Measurements from ENCODE around the gene GCNT4.

Gene GCNT4

DNA sequence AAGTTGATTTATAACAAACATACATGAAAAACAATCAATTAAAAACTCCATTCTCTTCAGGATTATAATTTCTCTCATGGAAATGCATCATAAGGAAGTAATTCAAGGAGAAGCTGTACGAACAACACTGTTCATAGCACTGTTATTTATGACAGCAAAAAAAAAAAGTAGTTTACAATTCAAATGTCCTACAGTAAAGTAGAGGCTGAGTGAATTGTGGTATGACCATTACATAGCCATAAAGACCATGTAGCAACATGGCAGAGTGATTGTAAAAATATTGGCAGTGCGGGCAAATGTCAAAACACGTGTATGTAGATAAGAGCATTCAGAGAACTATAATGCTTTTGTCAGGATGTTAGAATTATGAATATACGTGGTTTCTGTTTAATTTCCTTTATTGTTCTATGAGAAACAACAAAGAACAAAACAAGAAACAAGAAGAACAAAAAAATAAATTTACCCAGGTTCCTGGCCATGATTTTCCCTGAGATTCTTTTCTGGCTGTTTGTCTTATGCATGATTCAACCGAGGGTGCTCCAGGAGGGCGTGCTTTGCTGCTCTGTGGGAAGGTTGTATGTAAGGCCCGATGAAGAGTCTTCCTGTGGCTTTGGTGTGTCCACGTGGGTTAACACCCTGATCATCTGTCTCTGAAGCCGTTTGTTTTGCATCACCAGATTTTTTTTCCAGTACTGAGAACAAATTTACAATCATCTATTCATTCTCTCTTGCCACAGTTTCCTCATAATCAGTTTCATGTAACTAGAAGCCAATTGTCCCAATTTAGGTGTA, 28.8 kb downstream of the GCNT4 start:
- peak overlapping the region; percentile 54 for H3K4me3 Mint-ChIP-seq
- peaks cover 4% of the 10 kb centered on the region for H3K36me3 Mint-ChIP-seq (ENCODE audit: insufficient read depth)
- peak overlapping the region; percentile 47 for H3K27ac Mint-ChIP-seq (ENCODE audit: low read depth)
- peak in 1 of 2 donors; percentile 42 for DNase-seq (ENCODE audit: low spot score in 2 of 2)
- ATAC-seq (replicated peaks; ENCODE audit: extremely low read depth, poor library complexity, severe bottlenecking) = peak; percentile 99
- no peaks in the 10 kb centered on the region for H3K9me3 Mint-ChIP-seq
- no peaks in the 10 kb centered on the region for H3K27me3 Mint-ChIP-seq
- H3K4me1 Mint-ChIP-seq = peaks cover 55% of the 10 kb centered on the region

DNA sequence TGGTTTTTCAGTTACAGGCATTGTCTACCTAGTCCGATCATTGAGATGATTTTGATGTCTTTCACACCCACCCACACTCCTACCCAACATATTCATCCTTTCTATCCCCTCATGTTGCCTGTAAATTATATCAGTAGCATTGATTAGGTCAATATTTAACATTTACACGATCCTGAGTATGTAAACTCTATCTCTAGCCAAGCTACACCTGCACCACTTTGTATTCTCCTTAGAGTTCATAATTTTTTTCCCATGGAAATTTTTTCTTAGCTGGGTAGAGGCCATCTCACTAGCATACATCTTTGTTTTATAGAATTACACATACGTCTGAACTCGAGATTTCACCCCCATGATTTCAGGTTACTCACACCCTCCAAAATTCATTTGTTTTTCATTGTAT, 30.6 kb downstream of the GCNT4 start:
- H3K4me3 Mint-ChIP-seq = no peak overlapping the region
- peaks cover 57% of the 10 kb centered on the region for H3K4me1 Mint-ChIP-seq
- ATAC-seq (replicated peaks; ENCODE audit: extremely low read depth, poor library complexity, severe bottlenecking) (no peak), DNase-seq (ENCODE audit: low spot score in 2 of 2) (no peak)
- H3K27me3 Mint-ChIP-seq = no peaks in the 10 kb centered on the region
- H3K36me3 Mint-ChIP-seq (ENCODE audit: insufficient read depth) = peaks cover 4% of the 10 kb centered on the region
- no peak overlapping the region for H3K27ac Mint-ChIP-seq (ENCODE audit: low read depth)
- no peaks in the 10 kb centered on the region for H3K9me3 Mint-ChIP-seq

DNA sequence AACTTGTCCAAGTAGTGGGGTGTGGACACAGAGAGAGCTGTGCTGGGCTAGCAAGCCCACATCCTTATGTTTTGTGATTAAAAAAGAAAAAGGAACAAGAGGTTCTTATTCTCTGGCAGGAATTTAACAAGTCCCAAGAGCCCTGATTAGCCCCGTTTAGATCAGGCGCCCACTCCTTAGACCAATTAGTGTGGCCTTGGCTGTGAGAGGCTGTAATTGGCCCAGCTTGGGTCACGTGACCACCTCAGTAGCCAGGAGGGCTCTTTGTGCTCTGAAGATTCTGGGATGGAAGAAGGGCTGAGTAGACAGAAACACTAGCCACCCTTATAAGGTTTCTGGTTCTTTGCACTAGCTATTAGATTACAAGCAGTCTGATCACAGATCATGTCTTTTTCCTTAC, 31.1 kb downstream of the GCNT4 start:
- H3K4me1 Mint-ChIP-seq = peaks cover 53% of the 10 kb centered on the region
- no peak overlapping the region for H3K27ac Mint-ChIP-seq (ENCODE audit: low read depth)
- no peaks in the 10 kb centered on the region for H3K9me3 Mint-ChIP-seq
- DNase-seq (ENCODE audit: low spot score in 2 of 2) = no peak
- no peaks in the 10 kb centered on the region for H3K27me3 Mint-ChIP-seq
- peaks cover 4% of the 10 kb centered on the region for H3K36me3 Mint-ChIP-seq (ENCODE audit: insufficient read depth)
- ATAC-seq (replicated peaks; ENCODE audit: extremely low read depth, poor library complexity, severe bottlenecking) = no peak
- H3K4me3 Mint-ChIP-seq = no peak overlapping the region

DNA sequence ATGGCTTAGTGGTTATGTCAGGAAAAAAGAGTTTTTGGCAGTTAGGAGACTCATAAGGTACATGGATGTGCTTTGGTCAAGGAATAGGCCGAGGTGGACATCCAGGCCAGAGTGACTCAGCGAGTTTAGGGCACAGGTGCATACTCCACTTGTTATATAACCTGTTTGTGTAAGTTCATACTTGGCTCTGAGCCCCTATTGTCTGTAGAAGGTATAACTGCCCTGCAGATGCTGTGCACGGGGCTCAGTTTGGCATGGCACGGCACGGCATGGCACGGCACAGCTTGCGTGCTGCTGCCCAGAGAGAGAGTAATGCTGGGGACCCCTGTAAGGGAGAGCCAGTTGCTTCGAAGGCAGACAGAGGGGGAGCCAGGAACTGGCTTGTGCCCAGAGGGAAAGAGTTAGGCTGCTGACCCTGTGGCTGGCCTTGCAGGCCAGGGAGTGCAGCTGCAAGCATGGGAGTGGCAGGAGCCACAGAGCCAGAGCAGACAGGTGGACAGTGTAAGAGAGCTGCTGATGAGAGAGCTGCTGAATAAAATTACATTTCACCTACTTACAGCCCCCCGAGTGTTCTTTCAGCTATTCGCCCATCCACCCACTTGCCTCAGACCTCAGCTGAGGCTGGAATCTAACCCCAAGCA, 32.2 kb downstream of the GCNT4 start:
- Mint-ChIP-seq H3K36me3 (ENCODE audit: insufficient read depth) (peaks cover 4% of the 10 kb centered on the region), H3K4me3 (no peak overlapping the region), H3K27ac (ENCODE audit: low read depth) (no peak overlapping the region), H3K9me3 (no peaks in the 10 kb centered on the region), H3K4me1 (peaks cover 61% of the 10 kb centered on the region), H3K27me3 (no peaks in the 10 kb centered on the region)
- DNase-seq (ENCODE audit: low spot score in 2 of 2) (no peak), ATAC-seq (replicated peaks; ENCODE audit: extremely low read depth, poor library complexity, severe bottlenecking) (no peak)

DNA sequence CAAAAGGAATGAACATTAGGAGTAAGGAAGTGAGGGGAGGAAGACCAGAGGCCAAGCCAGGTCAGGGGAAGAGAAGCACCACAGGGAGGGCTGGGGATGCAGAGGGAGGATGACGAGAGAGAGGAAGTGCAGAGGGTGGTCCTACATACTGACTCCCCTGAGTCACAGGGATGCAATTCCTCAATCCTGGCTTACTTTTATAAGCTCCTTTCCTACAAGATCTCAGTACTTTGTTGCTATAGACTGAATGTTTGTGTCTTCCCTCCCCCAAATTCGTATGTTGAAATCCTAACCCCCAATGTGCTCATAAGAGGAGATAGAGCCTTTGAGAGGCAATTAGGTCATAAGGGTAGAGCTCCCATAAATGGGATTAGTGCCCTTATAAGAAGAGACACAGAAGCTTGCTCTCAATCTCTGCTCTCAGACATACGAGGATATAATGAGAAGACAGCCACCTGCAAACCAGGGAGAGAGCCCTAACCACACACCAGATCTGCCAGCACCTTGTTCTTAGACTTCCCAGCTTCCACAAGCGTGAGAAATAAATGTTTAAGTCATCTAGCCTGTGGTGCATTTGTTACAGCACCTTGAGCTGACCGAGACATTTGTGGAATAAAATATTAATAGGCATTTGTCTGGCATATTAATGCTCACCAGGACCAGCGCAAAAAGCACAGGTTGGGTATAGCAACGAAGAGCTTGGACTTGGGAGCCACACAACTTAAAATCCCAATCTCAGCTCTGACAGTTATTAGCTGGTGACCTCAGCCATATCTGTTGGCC, 33.4 kb downstream of the GCNT4 start:
- H3K9me3 Mint-ChIP-seq = no peaks in the 10 kb centered on the region
- H3K27me3 Mint-ChIP-seq = no peaks in the 10 kb centered on the region
- DNase-seq (ENCODE audit: low spot score in 2 of 2) (no peak), ATAC-seq (replicated peaks; ENCODE audit: extremely low read depth, poor library complexity, severe bottlenecking) (no peak)
- H3K4me3 Mint-ChIP-seq = no peak overlapping the region
- peaks cover 66% of the 10 kb centered on the region for H3K4me1 Mint-ChIP-seq
- peaks cover 3% of the 10 kb centered on the region for H3K36me3 Mint-ChIP-seq (ENCODE audit: insufficient read depth)
- H3K27ac Mint-ChIP-seq (ENCODE audit: low read depth) = no peak overlapping the region

DNA sequence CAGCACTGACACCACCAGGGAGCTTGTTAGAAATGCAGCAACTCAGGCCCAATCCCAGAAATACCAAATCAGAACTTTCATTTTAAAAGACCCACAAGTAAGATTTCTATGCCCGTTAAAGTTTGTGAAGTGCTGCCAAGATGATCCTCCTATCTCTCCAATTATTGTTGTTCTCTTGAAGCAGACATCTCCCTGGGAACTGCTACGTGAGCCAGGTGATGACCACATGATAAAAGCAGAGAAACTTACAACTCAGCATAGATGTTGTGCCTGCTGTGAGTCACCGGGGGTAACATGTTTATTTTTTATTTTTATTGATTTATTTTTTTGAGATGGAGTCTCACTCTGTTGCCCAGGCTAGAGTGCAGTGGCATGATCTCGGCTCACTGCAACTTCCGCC, 34.4 kb downstream of the GCNT4 start:
- Mint-ChIP-seq H3K4me1 (peaks cover 56% of the 10 kb centered on the region), H3K36me3 (ENCODE audit: insufficient read depth) (no peaks in the 10 kb centered on the region), H3K4me3 (no peak overlapping the region), H3K27ac (ENCODE audit: low read depth) (no peak overlapping the region), H3K9me3 (no peaks in the 10 kb centered on the region), H3K27me3 (no peaks in the 10 kb centered on the region)
- no peak for DNase-seq (ENCODE audit: low spot score in 2 of 2)
- ATAC-seq (replicated peaks; ENCODE audit: extremely low read depth, poor library complexity, severe bottlenecking) = no peak

DNA sequence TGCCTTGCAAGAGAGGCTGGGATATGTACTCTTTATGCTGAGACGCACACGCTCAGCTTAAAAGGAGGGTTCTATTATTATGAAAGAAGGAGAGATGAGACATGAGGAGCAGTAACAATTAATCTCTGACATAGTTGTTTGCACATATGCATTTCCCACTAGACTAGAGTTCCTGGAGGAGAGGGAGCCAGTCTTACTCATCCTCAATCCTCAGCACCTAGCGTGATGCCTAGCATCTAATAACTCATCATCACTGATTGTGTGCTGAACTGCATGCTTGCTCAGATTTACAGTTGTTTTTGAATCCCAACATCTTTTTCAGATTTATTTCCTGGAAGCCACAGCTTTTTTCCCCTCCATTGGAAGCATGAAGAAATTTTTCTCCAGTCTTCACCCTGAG, 35.5 kb downstream of the GCNT4 start:
- H3K27ac Mint-ChIP-seq (ENCODE audit: low read depth) = no peak overlapping the region
- no peaks in the 10 kb centered on the region for H3K9me3 Mint-ChIP-seq
- no peak for DNase-seq (ENCODE audit: low spot score in 2 of 2)
- no peak overlapping the region for H3K4me3 Mint-ChIP-seq
- ATAC-seq (replicated peaks; ENCODE audit: extremely low read depth, poor library complexity, severe bottlenecking) = no peak
- peaks cover 50% of the 10 kb centered on the region for H3K4me1 Mint-ChIP-seq
- no peaks in the 10 kb centered on the region for H3K36me3 Mint-ChIP-seq (ENCODE audit: insufficient read depth)
- no peaks in the 10 kb centered on the region for H3K27me3 Mint-ChIP-seq

DNA sequence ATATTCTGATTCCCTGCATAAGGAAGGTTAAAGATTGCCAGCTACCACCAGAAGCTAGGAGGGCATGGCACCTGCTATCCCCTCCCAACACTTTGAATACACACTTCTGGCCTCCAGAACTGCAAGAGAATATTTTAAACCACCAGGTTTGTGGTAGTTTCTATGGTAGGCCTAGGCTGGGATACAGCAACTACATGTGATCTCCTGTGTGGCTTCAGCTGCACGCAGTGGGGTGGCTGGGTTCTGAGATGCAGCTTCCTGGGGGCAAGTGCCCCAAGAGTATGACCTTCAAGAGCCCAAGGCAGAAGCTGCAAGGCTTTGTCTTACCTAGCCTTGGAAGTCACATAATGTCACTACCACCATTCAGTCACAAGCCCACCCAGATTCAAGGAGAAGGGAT, 39.6 kb downstream of the GCNT4 start:
- no peaks in the 10 kb centered on the region for H3K36me3 Mint-ChIP-seq (ENCODE audit: insufficient read depth)
- DNase-seq (ENCODE audit: low spot score in 2 of 2) (no peak), ATAC-seq (replicated peaks; ENCODE audit: extremely low read depth, poor library complexity, severe bottlenecking) (no peak)
- H3K4me1 Mint-ChIP-seq = peaks cover 32% of the 10 kb centered on the region
- no peak overlapping the region for H3K4me3 Mint-ChIP-seq
- no peak overlapping the region for H3K27ac Mint-ChIP-seq (ENCODE audit: low read depth)
- no peaks in the 10 kb centered on the region for H3K27me3 Mint-ChIP-seq
- no peaks in the 10 kb centered on the region for H3K9me3 Mint-ChIP-seq

DNA sequence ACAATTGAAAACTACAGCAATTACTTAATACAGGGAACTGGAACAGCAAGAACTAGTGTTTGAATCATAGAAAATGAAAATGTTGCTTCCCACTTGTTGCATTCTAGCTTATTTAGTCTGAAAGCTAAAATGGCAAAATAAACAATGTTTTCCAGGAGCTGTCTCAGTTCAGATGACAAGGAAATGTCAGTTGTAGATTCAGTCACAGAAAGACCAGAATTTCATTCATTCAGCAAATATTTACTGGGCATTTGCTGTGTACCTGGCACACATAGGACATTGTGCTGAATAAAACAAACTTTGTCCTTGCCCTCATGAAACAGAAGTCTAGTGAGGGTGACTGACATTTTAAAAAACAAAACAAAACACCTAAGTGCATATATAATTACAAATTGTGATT, 41.5 kb downstream of the GCNT4 start:
- no peaks in the 10 kb centered on the region for H3K27me3 Mint-ChIP-seq
- ATAC-seq (replicated peaks; ENCODE audit: extremely low read depth, poor library complexity, severe bottlenecking) (no peak), DNase-seq (ENCODE audit: low spot score in 2 of 2) (no peak)
- H3K36me3 Mint-ChIP-seq (ENCODE audit: insufficient read depth) = no peaks in the 10 kb centered on the region
- H3K27ac Mint-ChIP-seq (ENCODE audit: low read depth) = no peak overlapping the region
- no peak overlapping the region for H3K4me3 Mint-ChIP-seq
- H3K9me3 Mint-ChIP-seq = peaks cover 1% of the 10 kb centered on the region
- peaks cover 31% of the 10 kb centered on the region for H3K4me1 Mint-ChIP-seq

DNA sequence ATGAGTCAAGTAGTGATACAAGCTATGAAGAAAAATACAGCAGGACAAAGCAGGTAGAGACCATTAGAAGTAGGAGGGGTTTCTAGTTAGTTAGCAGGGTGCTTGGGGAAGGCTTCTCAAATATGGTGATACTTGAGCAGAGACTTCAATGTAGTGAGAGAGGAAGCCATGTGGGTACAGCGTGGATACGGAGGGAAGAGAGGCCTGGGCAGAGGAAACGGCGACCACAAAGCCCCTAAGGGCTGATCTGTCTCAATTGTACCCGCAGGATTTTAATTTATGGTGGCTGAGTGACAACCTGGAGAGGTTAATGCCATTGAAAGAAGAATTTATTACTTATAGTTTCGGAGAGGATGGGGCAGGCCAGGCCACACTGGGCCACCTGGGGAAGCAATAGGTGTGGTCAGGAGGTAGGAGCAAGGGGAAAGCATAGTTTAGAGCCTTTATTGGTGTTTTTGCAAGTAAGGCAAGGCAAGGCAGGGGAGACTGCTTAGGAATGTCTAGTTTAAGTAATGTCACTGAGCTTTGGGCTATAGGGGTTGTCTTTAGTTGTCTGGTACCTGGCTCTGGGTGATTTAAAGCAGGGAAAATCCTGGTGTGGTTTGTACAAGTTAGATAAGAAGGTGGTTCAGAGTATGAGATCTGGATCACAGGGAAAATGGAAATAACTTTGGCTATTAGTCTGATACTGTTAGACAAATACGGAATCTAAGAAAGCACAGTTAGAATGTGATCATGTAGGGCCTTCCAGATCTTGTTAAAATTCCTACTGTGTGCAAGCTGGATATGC, 42.6 kb downstream of the GCNT4 start:
- H3K4me1 Mint-ChIP-seq = peaks cover 20% of the 10 kb centered on the region
- H3K4me3 Mint-ChIP-seq = no peak overlapping the region
- H3K27ac Mint-ChIP-seq (ENCODE audit: low read depth) = no peak overlapping the region
- DNase-seq (ENCODE audit: low spot score in 2 of 2) (no peak), ATAC-seq (replicated peaks; ENCODE audit: extremely low read depth, poor library complexity, severe bottlenecking) (no peak)
- no peaks in the 10 kb centered on the region for H3K27me3 Mint-ChIP-seq
- peaks cover 6% of the 10 kb centered on the region for H3K9me3 Mint-ChIP-seq
- no peaks in the 10 kb centered on the region for H3K36me3 Mint-ChIP-seq (ENCODE audit: insufficient read depth)

DNA sequence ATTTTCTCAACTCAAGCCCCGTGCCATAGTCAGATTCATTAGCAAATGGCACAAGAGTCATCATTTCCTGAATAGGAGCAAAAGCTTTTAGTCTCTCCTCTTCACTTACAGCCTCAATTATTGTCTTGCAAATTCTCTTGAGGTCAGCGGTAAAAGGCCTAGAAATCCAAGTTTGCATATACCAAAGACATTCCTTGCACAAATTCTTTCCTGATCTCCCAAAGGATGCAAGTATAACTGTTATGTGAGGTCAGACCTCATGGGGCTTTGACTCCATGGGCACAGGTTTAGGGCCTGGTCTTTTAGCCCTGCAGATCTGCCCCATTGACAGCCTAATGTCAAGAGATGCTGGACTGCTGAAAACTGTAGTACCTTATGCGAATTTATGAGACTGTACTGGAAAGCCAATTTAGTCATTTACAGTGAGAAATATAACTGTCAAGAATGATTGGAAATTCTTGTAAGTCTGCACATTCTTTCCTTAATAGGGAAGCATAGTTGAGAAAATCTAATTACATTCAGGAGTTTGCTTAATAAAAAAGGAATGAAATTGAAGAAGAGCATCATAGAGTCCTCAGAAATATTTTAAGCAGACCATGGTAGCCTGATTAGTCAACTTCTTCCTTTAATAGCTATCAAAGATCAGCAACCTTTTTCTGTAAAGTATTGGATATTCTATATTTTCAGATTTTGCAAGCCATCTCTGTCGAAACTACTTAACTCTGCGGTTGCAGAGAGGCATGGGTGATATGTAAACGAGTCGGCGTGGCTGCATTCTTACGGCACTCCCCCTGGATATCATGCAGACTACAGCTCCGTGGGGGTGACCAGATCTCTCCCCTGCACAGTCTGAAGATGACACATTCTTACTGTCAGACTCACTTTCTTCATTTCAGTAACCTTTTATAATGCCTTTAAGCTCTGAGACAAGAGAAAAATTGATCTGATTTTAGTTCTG, 45.2 kb downstream of the GCNT4 start:
- no peaks in the 10 kb centered on the region for H3K36me3 Mint-ChIP-seq (ENCODE audit: insufficient read depth)
- no peaks in the 10 kb centered on the region for H3K27me3 Mint-ChIP-seq
- ATAC-seq (replicated peaks; ENCODE audit: extremely low read depth, poor library complexity, severe bottlenecking) (no peak), DNase-seq (ENCODE audit: low spot score in 2 of 2) (no peak)
- H3K27ac Mint-ChIP-seq (ENCODE audit: low read depth) = no peak overlapping the region
- peaks cover 6% of the 10 kb centered on the region for H3K9me3 Mint-ChIP-seq
- H3K4me1 Mint-ChIP-seq = peaks cover 13% of the 10 kb centered on the region
- H3K4me3 Mint-ChIP-seq = no peak overlapping the region
